MM.1S (cell line): Measurements from ENCODE around the gene FBXW4.

Source experiments
- DNase-seq: peaks from one replicate; pipeline ENCODE4 v3.0.0-alpha.2; 2015
- H2AFZ ChIP-seq: fragments of 300-600 bp; sonication (generic); 2 replicates; pipeline ENCODE4 v1.6.0; 2016; ENCODE audit warnings: antibody characterized with exemption, low read length
- H3F3A ChIP-seq: fragments of 300-600 bp; sonication (generic); 2 replicates; pipeline ENCODE4 v1.6.1; 2016; ENCODE audit warnings: mild to moderate bottlenecking, antibody characterized with exemption, low read length, moderate library complexity, mixed read lengths; ENCODE audit not compliant: insufficient read depth
- H3K27ac ChIP-seq: fragments of 300-600 bp; sonication (generic); 2 replicates; pipeline ENCODE4 v1.5.1; 2016; ENCODE audit warnings: mild to moderate bottlenecking, low read length
- H3K27me3 ChIP-seq: fragments of 300-600 bp; sonication (generic); replicated peaks from 2 replicates; pipeline ENCODE4 v1.6.0; 2016; ENCODE audit warnings: low read length; ENCODE audit not compliant: insufficient read depth
- H3K36me3 ChIP-seq: fragments of 300-600 bp; sonication (generic); replicated peaks from 2 replicates; pipeline ENCODE4 v1.6.1; 2016; ENCODE audit warnings: mild to moderate bottlenecking, low read length, mixed read lengths; ENCODE audit not compliant: insufficient read depth
- H3K4me1 ChIP-seq: fragments of 300-600 bp; sonication (generic); 2 replicates; pipeline ENCODE4 v1.6.1; 2016; ENCODE audit warnings: low read length, mixed read lengths
- H3K4me2 ChIP-seq: fragments of 300-600 bp; sonication (generic); 2 replicates; pipeline ENCODE4 v1.6.0; 2016; ENCODE audit warnings: low read depth, low read length
- H3K4me3 ChIP-seq: fragments of 300-600 bp; sonication (generic); 2 replicates; pipeline ENCODE4 v1.5.1; 2016; ENCODE audit warnings: low read length, mixed read lengths
- H3K79me2 ChIP-seq: fragments of 300-600 bp; sonication (generic); 2 replicates; pipeline ENCODE4 v1.6.1; 2016; ENCODE audit warnings: mixed run types, low read length, mixed read lengths
- H3K9ac ChIP-seq: fragments of 300-600 bp; sonication (generic); 2 replicates; pipeline ENCODE4 v1.6.1; 2016; ENCODE audit warnings: low read length, mixed read lengths
- H3K9me2 ChIP-seq: fragments of 300-600 bp; sonication (generic); replicated peaks from 2 replicates; pipeline ENCODE4 v1.6.1; 2016; ENCODE audit warnings: mild to moderate bottlenecking, low read length, mixed read lengths; ENCODE audit not compliant: insufficient read depth
- H3K9me3 ChIP-seq: fragments of 300-600 bp; sonication (generic); replicated peaks from 2 replicates; pipeline ENCODE4 v1.6.1; 2016; ENCODE audit warnings: mild to moderate bottlenecking, low read length, mixed read lengths; ENCODE audit not compliant: insufficient read depth
- H4K20me1 ChIP-seq: fragments of 300-600 bp; sonication (generic); 2 replicates; pipeline ENCODE4 v1.6.1; 2016; ENCODE audit warnings: mild to moderate bottlenecking, low read length, moderate library complexity, mixed read lengths; ENCODE audit not compliant: insufficient read depth
- CTCF ChIP-seq: fragments of 300-600 bp; sonication (generic); IDR thresholded peaks from 2 replicates; pipeline ENCODE4 v1.5.1; 2016; ENCODE audit warnings: antibody characterized with exemption, low read length, mixed read lengths
- EZH2 ChIP-seq: fragments of 300-600 bp; sonication (generic); optimal IDR thresholded peaks from 2 replicates; pipeline ENCODE3; 2017; ENCODE audit warnings: low read depth, mild to moderate bottlenecking, antibody characterized with exemption, low read length, mixed read lengths
- EZH2phosphoT487 ChIP-seq: fragments of 300-600 bp; sonication (generic); IDR thresholded peaks from 2 replicates; pipeline ENCODE4 v1.6.1; 2018; ENCODE audit warnings: antibody characterized with exemption, low read length

Gene FBXW4

GRCh38 chr10:101613646-101614045 lies 81.3 kb downstream of the FBXW4 start:
- Histone ChIP-seq H3K4me3 (no peak overlapping the region), H3K79me2 (no peaks in the 10 kb centered on the region), H3K27me3 (no peaks in the 10 kb centered on the region), H3K4me1 (no peaks in the 10 kb centered on the region), H3K9ac (no peak overlapping the region), H3K27ac (no peak overlapping the region), H3K9me2 (no peaks in the 10 kb centered on the region), H3K36me3 (no peaks in the 10 kb centered on the region), H3K4me2 (no peak overlapping the region), H2AFZ (no peak overlapping the region), H3F3A (no peaks in the 10 kb centered on the region), H3K9me3 (no peaks in the 10 kb centered on the region), H4K20me1 (no peaks in the 10 kb centered on the region)
- TF ChIP-seq EZH2 (no peak), EZH2phosphoT487 (no peak), CTCF (no peak)
- DNase-seq, result no peak

GRCh38 chr10:101612872-101613271 lies 82.1 kb downstream of the FBXW4 start:
- no peaks in the 10 kb centered on the region for H3F3A ChIP-seq
- H2AFZ ChIP-seq, result no peak overlapping the region
- H3K36me3 ChIP-seq, result no peaks in the 10 kb centered on the region
- H3K9me3 ChIP-seq, result no peaks in the 10 kb centered on the region
- TF ChIP-seq EZH2 (no peak), EZH2phosphoT487 (no peak), CTCF (no peak)
- no peak overlapping the region for H3K4me2 ChIP-seq
- no peaks in the 10 kb centered on the region for H3K79me2 ChIP-seq
- no peak overlapping the region for H3K4me3 ChIP-seq
- H3K4me1 ChIP-seq, result no peaks in the 10 kb centered on the region
- no peaks in the 10 kb centered on the region for H3K27me3 ChIP-seq
- H3K9ac ChIP-seq, result no peak overlapping the region
- no peaks in the 10 kb centered on the region for H4K20me1 ChIP-seq
- no peaks in the 10 kb centered on the region for H3K9me2 ChIP-seq
- no peak for DNase-seq
- H3K27ac ChIP-seq, result no peak overlapping the region

GRCh38 chr10:101612086-101612485 lies 82.9 kb downstream of the FBXW4 start:
- Histone ChIP-seq H3K4me2 (no peak overlapping the region), H3K27ac (no peak overlapping the region), H2AFZ (no peak overlapping the region), H3K36me3 (no peaks in the 10 kb centered on the region), H3K9ac (no peak overlapping the region), H3K27me3 (no peaks in the 10 kb centered on the region), H3K79me2 (no peaks in the 10 kb centered on the region), H4K20me1 (no peaks in the 10 kb centered on the region), H3K9me3 (no peaks in the 10 kb centered on the region), H3K4me3 (no peak overlapping the region), H3K4me1 (no peaks in the 10 kb centered on the region), H3K9me2 (no peaks in the 10 kb centered on the region), H3F3A (no peaks in the 10 kb centered on the region)
- DNase-seq, result no peak
- TF ChIP-seq EZH2phosphoT487 (no peak), CTCF (no peak), EZH2 (no peak)
